Psoas muscle (tissue), 8 donors: ENCODE results near the gene PCCA. TPM values are rescaled to one million over a fixed set of nuclear protein-coding genes. Genes with fewer than 3 reads are reported as not detected.
A peak's percentile ranks its signal among the peaks of the same experiment; 100 is the strongest.

Source experiments
- ATAC-seq, 4 donors: fragments of 200-7000 bp; cut with Tn5 transposase; one replicate each; pipeline ENCODE4 v1.9.1; 2020; ENCODE audit warnings: moderate library complexity in 3 of 4, mild to moderate bottlenecking in 2 of 4
- DNase-seq, 2 donors: peaks; one replicate each; pipeline ENCODE4 v3.0.0-alpha.2; 2020
- H3K27ac ChIP-seq: fragments of 200-600 bp; one replicate; pipeline ENCODE4 v1.8.0; 2022
- H3K27me3 ChIP-seq, 3 donors: fragments of 200-600 bp in 1 of 3; one replicate each; pipeline versions ENCODE4 v1.6.1 to v1.8.0; 2013 to 2022; ENCODE audit warnings: low read length in 2 of 3, mild to moderate bottlenecking in 2 of 3, moderate library complexity in 1 of 3; ENCODE audit not compliant: insufficient read depth in 3 of 3
- H3K36me3 ChIP-seq, 2 donors: fragments of 200-600 bp in 1 of 2; one replicate each; pipeline versions ENCODE4 v1.6.1 to v1.8.0; 2013 to 2022; ENCODE audit warnings: low read depth in 1 of 2, mild to moderate bottlenecking in 1 of 2, moderate library complexity in 1 of 2; ENCODE audit not compliant: insufficient read depth in 1 of 2
- H3K4me1 ChIP-seq: fragments of 200-600 bp; one replicate; pipeline ENCODE4 v1.8.0; 2022
- H3K4me3 ChIP-seq: fragments of 200-600 bp; one replicate; pipeline ENCODE4 v1.8.0; 2022; ENCODE audit warnings: mild to moderate bottlenecking
- H3K9me3 ChIP-seq: fragments of 200-600 bp; one replicate; pipeline ENCODE4 v1.8.0; 2022
- WGBS, 3 donors: extraction: QIAGEN DNeasy Blood & Tissue Kit; methylation state at CpG; one replicate each; pipeline versions ENCODE4 v1.1.6 to v1.1.7; 2013; 5-methylcytosine and 5-hydroxymethylcytosine counted together
- intact Hi-C, 2 donors: fragments of 100-400 bp; cut with DNase I; formaldehyde crosslinking; loops; one replicate each; pipeline versions ENCODE4 v1.11.0 to v1.14.2; 2022
- polyA plus RNA-seq, 3 donors: library from polyadenylated mRNA; stranded (reverse); fragments of 200-250 nt; gene quantifications; one replicate each; pipeline ENCODE4 v1.2.3, GENCODE V29; 2013
- total RNA-seq, 4 donors: library from RNA; stranded (reverse); fragmentation: NEBNext Ultra II Directional in 2 of 4; extraction: Animal tissue kit (Norgen Biotek cat#: 25700) in 2 of 4; gene quantifications; one replicate each; pipeline versions ENCODE4 v1.2.1 to v1.2.4, GENCODE V29; 2021 to 2023
- TF ChIP-seq, protein P1 (sequence below): fragments of 200-600 bp; IDR thresholded peaks from one replicate; pipeline ENCODE4 v1.8.0; 2022; ENCODE audit warnings: antibody characterized with exemption
- donor health status: healthy with polysubstance abuse.
- donor health status: DM: no; HTN: no; CAD: no; lungs with moderate emphysema.
- donor health status: Bipolar disorder and iron deficiency.
- donor health status: healthy.
- donor health status: DM: yes; HTN: yes; CAD: no.
- donor health status: DM: no; HTN: no; CAD: no.
- donor health status: DM: no; HTN: no; CAD: no.
- donor health status: DM: yes; HTN: yes; CAD: no.

PCCA gene
- total and polyA plus RNA-seq, 7 donors = 6.2 to 23.9 (median 13.3) TPM

- no peaks in the 10 kb centered on the region for H3K27me3 ChIP-seq
- no peak overlapping the region for H3K27ac ChIP-seq
- no peaks in the 10 kb centered on the region for H3K9me3 ChIP-seq
- H3K4me3 ChIP-seq = no peak overlapping the region
- TF ChIP-seq, protein P1, sequence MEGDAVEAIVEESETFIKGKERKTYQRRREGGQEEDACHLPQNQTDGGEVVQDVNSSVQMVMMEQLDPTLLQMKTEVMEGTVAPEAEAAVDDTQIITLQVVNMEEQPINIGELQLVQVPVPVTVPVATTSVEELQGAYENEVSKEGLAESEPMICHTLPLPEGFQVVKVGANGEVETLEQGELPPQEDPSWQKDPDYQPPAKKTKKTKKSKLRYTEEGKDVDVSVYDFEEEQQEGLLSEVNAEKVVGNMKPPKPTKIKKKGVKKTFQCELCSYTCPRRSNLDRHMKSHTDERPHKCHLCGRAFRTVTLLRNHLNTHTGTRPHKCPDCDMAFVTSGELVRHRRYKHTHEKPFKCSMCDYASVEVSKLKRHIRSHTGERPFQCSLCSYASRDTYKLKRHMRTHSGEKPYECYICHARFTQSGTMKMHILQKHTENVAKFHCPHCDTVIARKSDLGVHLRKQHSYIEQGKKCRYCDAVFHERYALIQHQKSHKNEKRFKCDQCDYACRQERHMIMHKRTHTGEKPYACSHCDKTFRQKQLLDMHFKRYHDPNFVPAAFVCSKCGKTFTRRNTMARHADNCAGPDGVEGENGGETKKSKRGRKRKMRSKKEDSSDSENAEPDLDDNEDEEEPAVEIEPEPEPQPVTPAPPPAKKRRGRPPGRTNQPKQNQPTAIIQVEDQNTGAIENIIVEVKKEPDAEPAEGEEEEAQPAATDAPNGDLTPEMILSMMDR = no peak
- H3K4me1 ChIP-seq = no peaks in the 10 kb centered on the region
- peaks cover 0 to 8% of the 10 kb centered on the region in 2 donors for H3K36me3 ChIP-seq
- WGBS, 3 donors = 93 to 94% (median 94%) methylated on average over 19 of the region's 19 CpGs
- intact Hi-C loops = no loop called here
- ATAC-seq = no peak
- no peak for DNase-seq
Observed at GRCh38 chr13:100533588-100534041, 444.7 kb downstream of the PCCA start.

DNA sequence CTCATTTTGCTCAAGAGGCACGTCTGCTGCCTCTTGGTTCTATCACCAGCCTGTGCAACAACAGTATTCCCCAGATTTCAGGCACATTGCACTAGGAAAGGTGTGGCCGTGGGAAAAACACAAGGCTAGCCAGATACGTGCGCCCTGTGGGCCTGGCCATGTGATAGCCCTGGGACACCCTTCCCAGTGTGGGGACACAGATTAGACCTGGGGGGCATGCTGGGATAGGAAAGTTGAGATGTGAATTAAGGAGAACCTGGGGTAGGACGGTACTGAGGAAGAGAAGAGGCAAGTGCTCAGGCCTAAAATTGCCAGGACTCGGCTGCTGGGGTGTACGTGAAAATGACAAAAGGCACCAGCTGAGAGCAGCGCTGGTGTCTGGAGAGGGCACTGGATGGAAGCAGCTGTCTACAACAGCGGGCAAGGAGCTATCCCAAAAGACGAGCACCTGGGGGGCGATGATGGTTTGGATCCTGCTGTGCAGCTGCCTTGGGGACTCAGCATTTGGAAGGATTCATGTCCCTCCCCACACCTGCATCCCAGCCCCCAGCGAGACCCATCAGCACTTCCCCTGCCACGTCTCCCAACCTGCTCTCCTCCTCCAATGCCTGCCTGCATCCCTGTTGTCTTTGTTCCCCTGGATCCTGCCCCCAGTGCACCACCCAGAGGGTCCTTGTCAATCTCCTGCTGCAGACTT lies 445.4 kb downstream of the PCCA start:
- Histone ChIP-seq H3K36me3 (peaks cover 0 to 5% of the 10 kb centered on the region in 2 donors), H3K9me3 (no peaks in the 10 kb centered on the region), H3K4me1 (no peaks in the 10 kb centered on the region), H3K27me3 (no peaks in the 10 kb centered on the region), H3K27ac (no peak overlapping the region), H3K4me3 (no peak overlapping the region)
- 91 to 92% (median 92%) methylated on average over 13 of the region's 13 CpGs for WGBS, 3 donors
- TF ChIP-seq, protein P1 = no peak
- intact Hi-C loops = no loop called here
- DNase-seq (no peak), ATAC-seq (no peak)

DNA sequence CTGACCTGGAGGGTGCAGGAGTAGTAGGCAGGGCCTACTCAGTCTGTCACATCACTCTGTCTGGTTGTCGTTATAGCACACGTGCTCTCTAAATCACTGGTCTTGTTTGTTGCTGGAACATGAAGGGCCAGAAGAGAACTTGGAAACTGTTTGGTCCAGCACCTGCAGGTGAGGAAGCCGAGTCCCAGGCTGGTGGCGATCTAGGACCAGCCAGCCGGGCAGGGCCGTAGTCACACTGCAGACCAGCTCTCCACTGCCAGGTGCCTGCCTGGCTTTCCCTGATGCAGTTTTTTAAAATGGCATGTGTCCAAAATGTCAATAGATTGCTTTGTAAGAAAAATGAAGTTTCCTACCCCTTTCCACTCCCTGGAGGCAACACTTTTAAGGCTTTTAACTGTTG lies 446.0 kb downstream of the PCCA start:
- DNase-seq (no peak), ATAC-seq (no peak)
- Histone ChIP-seq H3K27ac (no peak overlapping the region), H3K9me3 (no peaks in the 10 kb centered on the region), H3K4me3 (no peak overlapping the region), H3K27me3 (no peaks in the 10 kb centered on the region), H3K36me3 (peaks cover 0 to 5% of the 10 kb centered on the region in 2 donors), H3K4me1 (no peaks in the 10 kb centered on the region)
- 85 to 94% (median 86%) methylated on average over 6 of the region's 6 CpGs for WGBS, 3 donors
- intact Hi-C loops = no loop called here
- TF ChIP-seq, protein P1 = no peak

GRCh38 chr13:100535426-100536135 lies 446.7 kb downstream of the PCCA start:
- WGBS, 3 donors = 77 to 79% (median 78%) methylated on average over 16 of the region's 16 CpGs
- H3K9me3 ChIP-seq = no peaks in the 10 kb centered on the region
- no peak overlapping the region for H3K27ac ChIP-seq
- no peak for DNase-seq
- H3K4me1 ChIP-seq = no peaks in the 10 kb centered on the region
- peak in 3 of 4 donors; percentile 32 to 45 (median 35) for ATAC-seq
- H3K4me3 ChIP-seq = no peak overlapping the region
- TF ChIP-seq, protein P1 = no peak
- H3K27me3 ChIP-seq = no peaks in the 10 kb centered on the region
- intact Hi-C loops = no loop called here
- H3K36me3 ChIP-seq = peaks cover 0 to 5% of the 10 kb centered on the region in 2 donors
